NCI-H526 (cell line): ENCODE data around the gene CTRB1.
"Not testable (repeated sequence)": the region's sequence is repeated elsewhere in the genome, so short reads cannot be mapped to it uniquely, and the experiment has no call there.

Experiments
- DNase-seq, 2 experiments: peaks; one replicate each; lab custom pipeline; 2025; lab: John Stamatoyannopoulos, UW

The CTRB1 gene

DNA sequence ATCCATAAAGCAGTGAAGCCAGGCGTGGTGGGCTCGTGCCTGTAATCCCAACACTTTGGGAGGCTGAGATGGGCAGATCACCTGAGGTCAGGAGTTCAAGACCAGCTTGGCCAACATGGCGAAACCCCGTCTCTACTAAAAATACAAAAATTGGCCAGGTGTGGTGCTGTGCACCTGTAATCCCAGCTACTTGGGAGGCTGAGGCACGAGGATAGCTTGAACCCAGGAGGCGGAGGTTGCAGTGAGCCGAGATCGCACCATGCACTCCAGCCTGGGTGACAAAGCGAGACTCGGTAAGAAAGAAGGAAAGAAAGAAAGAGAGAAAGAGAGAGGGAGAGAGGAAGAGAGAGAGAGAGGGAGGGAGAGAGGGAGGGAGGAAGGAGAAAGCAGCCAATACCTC lies 53.8 kb downstream of the CTRB1 start:
- DNase-seq: not testable (repeated sequence)

DNA sequence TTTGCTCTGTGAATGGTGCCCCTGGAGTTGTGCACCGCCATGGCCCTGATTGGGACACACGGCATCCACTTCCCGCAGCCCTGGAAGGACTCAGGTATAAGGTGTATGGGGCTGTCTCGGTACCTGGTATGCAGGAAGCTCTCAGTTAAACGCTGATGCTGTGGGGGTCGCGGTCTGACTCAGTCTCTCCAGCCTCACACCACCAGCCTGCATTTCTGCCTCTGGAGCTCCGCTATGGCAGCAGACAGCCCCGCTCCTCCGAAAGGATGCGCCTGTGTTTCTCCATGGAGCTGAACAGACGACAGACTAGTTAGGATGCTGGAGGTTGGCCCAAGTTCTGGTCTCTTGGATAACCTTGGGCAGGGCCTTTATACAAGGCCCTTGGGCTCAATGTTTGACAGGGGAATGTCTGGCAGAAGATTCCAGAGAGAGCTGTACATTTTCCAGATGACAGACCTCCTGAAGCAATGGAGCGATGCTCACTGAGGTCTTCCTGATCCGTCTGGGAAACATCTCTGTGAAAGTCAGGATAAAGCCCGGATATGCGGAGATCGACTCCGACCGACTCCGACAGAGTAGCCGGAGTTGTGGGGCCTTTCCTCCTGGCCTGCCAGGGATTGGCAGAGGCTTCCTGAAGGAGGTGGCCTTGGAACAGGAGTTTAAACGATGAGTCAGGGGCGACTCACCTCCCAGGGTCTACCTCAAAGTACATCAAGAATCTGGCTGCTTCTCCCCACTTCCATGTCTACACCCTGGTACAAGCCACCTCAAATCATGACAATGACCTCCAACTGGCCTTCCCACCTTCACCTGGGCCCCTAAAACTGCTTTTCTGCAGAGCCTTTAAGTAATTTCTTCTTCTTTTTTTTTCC lies 54.5 kb downstream of the CTRB1 start:
- DNase-seq: no peak
